NB4 (cell line): ENCODE results near the gene NPL.

Source experiments
- POLR2A ChIP-seq: IDR thresholded peaks from 2 replicates; pipeline ENCODE4 v1.6.1; 2011; ENCODE audit warnings: mild to moderate bottlenecking; ENCODE audit not compliant: insufficient read length; ENCODE audit errors: extremely low read depth
- TF ChIP-seq, protein P1 (sequence below): IDR thresholded peaks from one replicate; pipeline ENCODE4 v1.5.1; 2012; ENCODE audit warnings: low read depth, low read length
- TF ChIP-seq, protein P2 (sequence below): IDR thresholded peaks from 2 replicates; pipeline ENCODE4 v1.6.1; 2011; ENCODE audit warnings: low read depth, low read length

DNA sequence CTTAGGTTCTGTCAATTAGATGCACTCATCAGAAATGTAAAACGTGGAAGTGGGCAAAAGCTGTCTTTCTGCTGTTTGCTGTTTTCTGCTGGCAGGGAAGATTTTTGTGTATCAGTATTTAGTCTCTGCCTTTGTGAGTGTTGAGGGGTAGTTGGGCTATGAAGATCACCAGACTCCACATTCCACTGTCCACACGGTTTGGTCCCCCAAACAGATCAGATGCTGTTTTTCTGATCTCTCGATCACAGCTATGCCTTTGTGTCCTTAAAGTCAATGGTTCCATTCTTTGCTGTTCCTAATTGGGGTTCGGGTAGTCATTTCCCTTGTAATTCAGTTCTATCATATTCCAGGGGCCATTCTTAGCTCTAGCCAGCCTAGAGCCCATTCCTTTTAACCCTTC is 27.0 kb upstream of the NPL start:
- TF ChIP-seq, protein P1, sequence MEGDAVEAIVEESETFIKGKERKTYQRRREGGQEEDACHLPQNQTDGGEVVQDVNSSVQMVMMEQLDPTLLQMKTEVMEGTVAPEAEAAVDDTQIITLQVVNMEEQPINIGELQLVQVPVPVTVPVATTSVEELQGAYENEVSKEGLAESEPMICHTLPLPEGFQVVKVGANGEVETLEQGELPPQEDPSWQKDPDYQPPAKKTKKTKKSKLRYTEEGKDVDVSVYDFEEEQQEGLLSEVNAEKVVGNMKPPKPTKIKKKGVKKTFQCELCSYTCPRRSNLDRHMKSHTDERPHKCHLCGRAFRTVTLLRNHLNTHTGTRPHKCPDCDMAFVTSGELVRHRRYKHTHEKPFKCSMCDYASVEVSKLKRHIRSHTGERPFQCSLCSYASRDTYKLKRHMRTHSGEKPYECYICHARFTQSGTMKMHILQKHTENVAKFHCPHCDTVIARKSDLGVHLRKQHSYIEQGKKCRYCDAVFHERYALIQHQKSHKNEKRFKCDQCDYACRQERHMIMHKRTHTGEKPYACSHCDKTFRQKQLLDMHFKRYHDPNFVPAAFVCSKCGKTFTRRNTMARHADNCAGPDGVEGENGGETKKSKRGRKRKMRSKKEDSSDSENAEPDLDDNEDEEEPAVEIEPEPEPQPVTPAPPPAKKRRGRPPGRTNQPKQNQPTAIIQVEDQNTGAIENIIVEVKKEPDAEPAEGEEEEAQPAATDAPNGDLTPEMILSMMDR = no peak
- TF ChIP-seq POLR2A = no peak
- TF ChIP-seq, protein P2, sequence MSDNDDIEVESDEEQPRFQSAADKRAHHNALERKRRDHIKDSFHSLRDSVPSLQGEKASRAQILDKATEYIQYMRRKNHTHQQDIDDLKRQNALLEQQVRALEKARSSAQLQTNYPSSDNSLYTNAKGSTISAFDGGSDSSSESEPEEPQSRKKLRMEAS = no peak
